OCI-LY3 (cell line): Measurements from ENCODE around the gene GNAI1.
A peak's percentile ranks its signal among the peaks of the same experiment; 100 is the strongest.

Experiments used
- H2AFZ ChIP-seq: fragments of 200-600, 300-600 bp; shearing (Covaris generic); 2 replicates; pipeline ENCODE4 v1.6.0; 2014; ENCODE audit warnings: antibody characterized with exemption, low read depth, low read length
- H3K27ac ChIP-seq: fragments of 200-600, 300-600 bp; sonication (generic); 2 replicates; pipeline ENCODE4 v1.5.1; 2014; ENCODE audit warnings: mild to moderate bottlenecking, low read length, moderate library complexity, mixed read lengths
- H3K27me3 ChIP-seq: fragments of 200-600, 300-600 bp; sonication (generic); 2 replicates; pipeline ENCODE4 v1.6.1; 2014; ENCODE audit warnings: low read depth, low read length, mixed read lengths
- H3K36me3 ChIP-seq: fragments of 200-600, 300-600 bp; sonication (generic); replicated peaks from 2 replicates; pipeline ENCODE3; 2014; ENCODE audit warnings: low read depth, low read length, mixed read lengths
- H3K4me1 ChIP-seq: fragments of 300-600, 200-600 bp; sonication (generic); 2 replicates; pipeline ENCODE4 v1.6.1; 2014; ENCODE audit warnings: low read length, mixed read lengths
- H3K4me2 ChIP-seq: fragments of 200-600, 300-600 bp; sonication (generic); 2 replicates; pipeline ENCODE4 v1.6.1; 2014; ENCODE audit warnings: low read length, mixed read lengths
- H3K4me3 ChIP-seq: fragments of 300-600, 200-600 bp; sonication (generic); 2 replicates; pipeline ENCODE4 v1.5.1; 2014; ENCODE audit warnings: antibody characterized with exemption, mild to moderate bottlenecking, low read length, moderate library complexity
- H3K79me2 ChIP-seq: fragments of 300-600, 200-600 bp; shearing (Covaris generic); 2 replicates; pipeline ENCODE4 v1.6.1; 2014; ENCODE audit warnings: mild to moderate bottlenecking, low read length, mixed read lengths
- H3K9ac ChIP-seq: fragments of 300-600, 200-600 bp; shearing (Covaris generic); 2 replicates; pipeline ENCODE4 v1.6.0; 2014; ENCODE audit warnings: mild to moderate bottlenecking, low read length, moderate library complexity
- H3K9me3 ChIP-seq: fragments of 200-600, 300-600 bp; shearing (Covaris generic); 2 replicates; pipeline ENCODE4 v1.6.1; 2014; ENCODE audit warnings: low read length, mixed read lengths; ENCODE audit not compliant: insufficient read depth
- H4K20me1 ChIP-seq: fragments of 200-600, 300-600 bp; sonication (generic); 2 replicates; pipeline ENCODE4 v1.6.1; 2016; ENCODE audit warnings: low read length, mixed read lengths; ENCODE audit not compliant: insufficient read depth
- EZH2phosphoT487 ChIP-seq: fragments of 200-600 bp; shearing (Covaris generic); IDR thresholded peaks from 2 replicates; pipeline ENCODE4 v1.6.1; 2018; ENCODE audit warnings: antibody characterized with exemption, mixed run types, low read depth
- TF ChIP-seq, protein P1 (sequence below): fragments of 200-600, 300-600 bp; sonication (generic); IDR thresholded peaks from 2 replicates; pipeline ENCODE4 v1.5.1; 2014; ENCODE audit warnings: antibody characterized with exemption, low read length, low read depth

GNAI1 gene

DNA sequence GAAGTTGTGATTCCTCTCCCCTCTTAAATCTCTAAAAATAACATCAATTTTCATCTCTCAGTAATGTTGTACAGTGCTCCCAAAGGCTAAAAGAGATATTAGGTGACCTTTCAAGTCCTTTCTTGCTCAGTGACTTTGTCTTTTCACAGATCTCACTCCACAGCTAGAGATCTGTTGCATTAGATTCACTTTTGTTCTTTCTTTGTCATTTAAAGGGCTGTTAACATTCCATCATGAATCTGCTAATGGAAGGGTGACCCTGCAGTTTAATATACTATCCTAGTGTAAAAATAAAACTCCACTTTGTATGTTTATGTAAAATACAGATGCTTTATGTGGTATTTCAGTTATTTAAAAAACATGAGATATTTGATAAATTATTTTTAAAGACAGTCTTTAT is 30.5 kb downstream of the GNAI1 start:
- Histone ChIP-seq H3K4me2 (no peak overlapping the region), H3K9ac (no peak overlapping the region), H3K9me3 (0 out of 2 replicates have a peak, but pooled peaks cover 12% of the 10 kb centered on the region), H3K4me3 (no peak overlapping the region), H4K20me1 (no peaks in the 10 kb centered on the region), H3K27ac (no peak overlapping the region), H3K4me1 (no peaks in the 10 kb centered on the region), H3K79me2 (no peaks in the 10 kb centered on the region), H2AFZ (no peak overlapping the region), H3K27me3 (no peaks in the 10 kb centered on the region), H3K36me3 (no peaks in the 10 kb centered on the region)
- TF ChIP-seq EZH2phosphoT487: no peak
- TF ChIP-seq, protein P1, sequence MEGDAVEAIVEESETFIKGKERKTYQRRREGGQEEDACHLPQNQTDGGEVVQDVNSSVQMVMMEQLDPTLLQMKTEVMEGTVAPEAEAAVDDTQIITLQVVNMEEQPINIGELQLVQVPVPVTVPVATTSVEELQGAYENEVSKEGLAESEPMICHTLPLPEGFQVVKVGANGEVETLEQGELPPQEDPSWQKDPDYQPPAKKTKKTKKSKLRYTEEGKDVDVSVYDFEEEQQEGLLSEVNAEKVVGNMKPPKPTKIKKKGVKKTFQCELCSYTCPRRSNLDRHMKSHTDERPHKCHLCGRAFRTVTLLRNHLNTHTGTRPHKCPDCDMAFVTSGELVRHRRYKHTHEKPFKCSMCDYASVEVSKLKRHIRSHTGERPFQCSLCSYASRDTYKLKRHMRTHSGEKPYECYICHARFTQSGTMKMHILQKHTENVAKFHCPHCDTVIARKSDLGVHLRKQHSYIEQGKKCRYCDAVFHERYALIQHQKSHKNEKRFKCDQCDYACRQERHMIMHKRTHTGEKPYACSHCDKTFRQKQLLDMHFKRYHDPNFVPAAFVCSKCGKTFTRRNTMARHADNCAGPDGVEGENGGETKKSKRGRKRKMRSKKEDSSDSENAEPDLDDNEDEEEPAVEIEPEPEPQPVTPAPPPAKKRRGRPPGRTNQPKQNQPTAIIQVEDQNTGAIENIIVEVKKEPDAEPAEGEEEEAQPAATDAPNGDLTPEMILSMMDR: no peak

DNA sequence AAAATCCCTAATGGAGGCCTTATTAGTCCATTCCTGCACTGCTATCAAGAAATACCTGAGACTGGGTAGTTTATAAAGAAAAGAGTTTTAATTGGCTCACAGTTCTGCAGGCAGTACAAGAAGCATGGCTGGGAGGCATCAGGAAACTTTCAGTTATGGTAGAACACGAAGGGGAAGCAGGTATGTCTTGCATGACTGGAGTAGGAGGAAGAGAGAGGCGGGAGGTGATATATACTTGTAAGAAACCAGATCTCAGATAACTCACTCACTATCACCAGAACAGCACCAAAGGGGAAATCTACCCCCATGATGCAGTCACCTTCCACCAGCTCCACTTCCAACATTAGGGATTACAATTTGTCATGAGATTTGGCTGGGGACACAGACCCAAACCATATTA is 35.8 kb downstream of the GNAI1 start:
- peaks cover 8% of the 10 kb centered on the region for H3K4me1 ChIP-seq

DNA sequence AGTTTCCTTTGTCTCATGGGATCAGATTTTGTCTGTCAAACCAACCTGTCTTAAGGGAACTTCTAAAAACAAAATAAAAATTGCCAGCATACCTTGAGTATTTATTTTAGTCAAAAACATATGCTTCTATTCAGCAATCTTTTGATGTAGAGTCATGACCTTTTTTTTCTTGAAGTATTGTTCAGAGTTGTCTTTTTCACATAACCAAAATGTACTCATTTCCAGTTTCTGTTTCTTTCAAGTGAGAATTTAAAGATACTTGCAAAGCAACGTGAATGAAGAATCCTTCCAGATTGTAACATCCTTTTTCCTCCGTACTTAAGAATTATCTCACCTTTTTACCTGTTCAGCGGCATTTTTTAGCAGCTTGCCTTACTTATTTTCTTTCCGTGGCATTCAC is 37.8 kb downstream of the GNAI1 start:
- Histone ChIP-seq H3K27ac (no peak overlapping the region), H3K9ac (no peak overlapping the region), H3K79me2 (no peaks in the 10 kb centered on the region), H2AFZ (no peak overlapping the region), H3K4me3 (no peak overlapping the region), H3K4me2 (no peak overlapping the region), H3K27me3 (no peaks in the 10 kb centered on the region), H3K4me1 (peaks cover 18% of the 10 kb centered on the region), H3K9me3 (peaks cover 26% of the 10 kb centered on the region; the same call in 1 of the 2 replicates), H4K20me1 (no peaks in the 10 kb centered on the region), H3K36me3 (peaks cover 3% of the 10 kb centered on the region)
- TF ChIP-seq, protein P1: no peak
- TF ChIP-seq EZH2phosphoT487: no peak

More for the DNA sequence above, 35.8 kb downstream of the GNAI1 start:
- Histone ChIP-seq H3K4me3 (no peak overlapping the region), H3K27ac (no peak overlapping the region), H3K4me2 (no peak overlapping the region), H3K9ac (no peak overlapping the region), H4K20me1 (no peaks in the 10 kb centered on the region), H2AFZ (no peak overlapping the region), H3K36me3 (peaks cover 3% of the 10 kb centered on the region), H3K27me3 (no peaks in the 10 kb centered on the region), H3K79me2 (no peaks in the 10 kb centered on the region), H3K9me3 (peaks cover 26% of the 10 kb centered on the region; the same call in 1 of the 2 replicates)
- TF ChIP-seq, protein P1: no peak
- no peak for TF ChIP-seq EZH2phosphoT487

DNA sequence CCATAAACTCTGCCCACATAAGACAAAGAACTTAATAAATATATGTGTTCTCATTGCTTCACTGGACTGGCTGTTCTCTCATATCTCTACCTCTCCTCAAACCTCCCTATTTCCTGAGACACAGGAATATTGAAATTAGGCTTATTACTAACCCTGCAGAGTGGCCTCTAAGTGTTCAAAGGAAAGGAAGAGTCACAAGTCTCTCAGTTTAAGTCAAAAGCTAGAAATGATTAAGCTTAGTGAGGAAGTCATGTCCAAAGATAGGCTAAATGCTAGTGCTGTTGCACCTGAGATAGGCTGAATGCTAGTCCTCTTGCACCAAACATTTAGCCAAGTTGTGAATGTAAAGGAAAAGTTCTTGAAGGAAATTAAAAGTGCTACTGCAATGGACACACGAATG is 41.1 kb downstream of the GNAI1 start:
- Histone ChIP-seq H3K4me2 (peak overlapping the region; percentile 15; the same call in 1 of the 2 replicates), H3K4me1 (peaks cover 12% of the 10 kb centered on the region), H3K27me3 (no peaks in the 10 kb centered on the region), H3K9ac (no peak overlapping the region), H3K79me2 (no peaks in the 10 kb centered on the region), H3K9me3 (peaks cover 14% of the 10 kb centered on the region; the same call in 1 of the 2 replicates), H3K36me3 (peaks cover 3% of the 10 kb centered on the region), H2AFZ (no peak overlapping the region), H3K27ac (no peak overlapping the region), H4K20me1 (no peaks in the 10 kb centered on the region), H3K4me3 (no peak overlapping the region)
- no peak for TF ChIP-seq EZH2phosphoT487
- TF ChIP-seq, protein P1: no peak
